ENCODE measurements around the gene BRD1.

Gene BRD1

DNA sequence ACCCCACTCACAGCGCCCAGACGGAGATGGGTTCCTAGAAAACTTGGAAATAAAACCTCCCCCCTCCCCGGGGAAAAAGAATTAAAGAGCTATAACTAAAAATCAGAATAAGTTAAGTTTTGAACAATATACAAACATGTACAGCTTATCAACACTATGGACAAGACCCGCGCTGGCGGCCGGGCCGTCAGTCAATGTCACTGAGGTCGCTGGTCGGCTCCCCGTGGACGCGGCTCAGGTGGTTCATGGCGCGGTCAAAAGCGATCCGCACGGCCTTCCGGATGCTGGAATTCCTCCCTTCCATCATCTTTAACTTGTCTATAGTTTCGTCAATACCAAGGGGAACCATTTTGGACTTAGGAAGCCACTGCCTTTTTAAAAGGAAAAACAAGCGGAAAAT is 53.6 kb downstream of the BRD1 start:
- Histone ChIP-seq H2AFZ (ENCODE audit: low read depth, low read length) (no peak overlapping the region), H2BK12ac (ENCODE audit: low read length in 2 of 2) (no peak overlapping the region), H2BK120ac (ENCODE audit: low read depth, low read length) (no peak overlapping the region), H2AK5ac (ENCODE audit: low read length, severe bottlenecking) (no peak overlapping the region), H3K4me1 (ENCODE audit: control insufficient read depth, insufficient read depth, low read depth, low read length) (peaks cover 13% of the 10 kb centered on the region), H3K27ac (ENCODE audit: low read length, poor library complexity, severe bottlenecking) (no peak overlapping the region), H3K9ac (ENCODE audit: low read length) (no peak overlapping the region), H3K4me2 (ENCODE audit: low read length, poor library complexity, severe bottlenecking) (no peak overlapping the region), H3K9me3 (ENCODE audit: control insufficient read depth, low read length) (no peaks in the 10 kb centered on the region), H3K79me1 (replicated peaks; ENCODE audit: low read length, poor library complexity, severe bottlenecking) (peaks cover 42% of the 10 kb centered on the region), H2BK15ac (ENCODE audit: low read depth, poor library complexity, severe bottlenecking) (no peak overlapping the region), H3K18ac (ENCODE audit: low read depth in 1 of 2, low read length in 2 of 2) (no peak overlapping the region), H4K91ac (ENCODE audit: low read length) (no peak overlapping the region), H3K36me3 (ENCODE audit: control insufficient read depth in 1 of 2, insufficient read depth in 2 of 2, low read depth in 1 of 2, low read length in 2 of 2) (peaks cover 58 to 76% of the 10 kb centered on the region in 2 experiments), H4K8ac (ENCODE audit: low read length) (no peak overlapping the region), H3K23ac (ENCODE audit: low read length in 2 of 2) (no peak overlapping the region), H3K4me3 (ENCODE audit: insufficient read depth in 1 of 2, low read depth in 1 of 2, low read length in 2 of 2) (no peak overlapping the region), H3K27me3 (ENCODE audit: control insufficient read depth in 1 of 2, insufficient read depth in 1 of 2, low read length in 2 of 2) (no peaks in the 10 kb centered on the region), H3K14ac (ENCODE audit: low read length in 2 of 2) (no peak overlapping the region), H3K4ac (ENCODE audit: low read depth in 1 of 2, low read length in 2 of 2) (no peak overlapping the region), H2BK5ac (ENCODE audit: low read depth, low read length, poor library complexity, severe bottlenecking) (no peak overlapping the region)
- WGBS = 99% methylated on average over 20 of the region's 21 CpGs
- no peak for DNase-seq

GRCh38 chr22:49773531-49773930 is 54.1 kb downstream of the BRD1 start:
- Histone ChIP-seq H2BK12ac (ENCODE audit: low read length in 2 of 2) (no peak overlapping the region), H3K4ac (ENCODE audit: low read depth in 1 of 2, low read length in 2 of 2) (no peak overlapping the region), H3K9me3 (ENCODE audit: control insufficient read depth, low read length) (no peaks in the 10 kb centered on the region), H3K14ac (ENCODE audit: low read length in 2 of 2) (no peak overlapping the region), H3K27me3 (ENCODE audit: control insufficient read depth in 1 of 2, insufficient read depth in 1 of 2, low read length in 2 of 2) (no peaks in the 10 kb centered on the region), H3K18ac (ENCODE audit: low read depth in 1 of 2, low read length in 2 of 2) (no peak overlapping the region), H3K4me2 (ENCODE audit: low read length, poor library complexity, severe bottlenecking) (no peak overlapping the region), H3K27ac (ENCODE audit: low read length, poor library complexity, severe bottlenecking) (no peak overlapping the region), H4K8ac (ENCODE audit: low read length) (no peak overlapping the region), H2BK15ac (ENCODE audit: low read depth, poor library complexity, severe bottlenecking) (no peak overlapping the region), H4K91ac (ENCODE audit: low read length) (no peak overlapping the region), H3K4me3 (ENCODE audit: insufficient read depth in 1 of 2, low read depth in 1 of 2, low read length in 2 of 2) (no peak overlapping the region), H2AFZ (ENCODE audit: low read depth, low read length) (no peak overlapping the region), H3K23ac (ENCODE audit: low read length in 2 of 2) (no peak overlapping the region), H3K79me1 (replicated peaks; ENCODE audit: low read length, poor library complexity, severe bottlenecking) (peaks cover 42% of the 10 kb centered on the region), H2AK5ac (ENCODE audit: low read length, severe bottlenecking) (no peak overlapping the region), H3K9ac (ENCODE audit: low read length) (no peak overlapping the region), H3K36me3 (ENCODE audit: control insufficient read depth in 1 of 2, insufficient read depth in 2 of 2, low read depth in 1 of 2, low read length in 2 of 2) (peaks cover 58 to 74% of the 10 kb centered on the region in 2 experiments), H2BK5ac (ENCODE audit: low read depth, low read length, poor library complexity, severe bottlenecking) (no peak overlapping the region), H3K4me1 (ENCODE audit: control insufficient read depth, insufficient read depth, low read depth, low read length) (peaks cover 16% of the 10 kb centered on the region), H2BK120ac (ENCODE audit: low read depth, low read length) (no peak overlapping the region)
- 97% methylated on average over 10 of the region's 11 CpGs for WGBS
- DNase-seq = no peak

DNA sequence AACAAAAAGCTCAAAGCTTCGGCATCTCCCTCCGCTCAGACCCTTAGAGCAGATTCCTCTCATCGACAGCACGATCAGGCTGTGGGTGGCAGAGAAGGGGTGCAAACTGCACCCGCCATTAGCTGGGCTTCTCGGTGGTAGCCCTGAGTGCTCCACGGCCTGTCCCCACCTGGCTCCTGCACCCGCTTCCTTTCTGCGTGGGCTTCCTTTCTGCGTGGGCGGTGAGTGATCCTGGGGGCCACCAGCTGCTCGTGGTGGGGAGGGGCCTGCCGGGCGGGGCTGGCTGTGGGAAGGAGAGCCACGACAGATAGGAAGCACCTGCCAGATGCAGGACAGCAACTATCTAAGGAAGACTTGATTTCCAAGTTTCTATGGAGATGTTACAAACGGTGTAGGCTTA is 55.0 kb downstream of the BRD1 start:
- no peak overlapping the region for H4K8ac ChIP-seq (ENCODE audit: low read length)
- no peak for DNase-seq
- no peak overlapping the region for H3K4me3 ChIP-seq (ENCODE audit: insufficient read depth in 1 of 2, low read depth in 1 of 2, low read length in 2 of 2)
- H3K4ac ChIP-seq (ENCODE audit: low read depth in 1 of 2, low read length in 2 of 2) = no peak overlapping the region
- no peak overlapping the region for H2BK12ac ChIP-seq (ENCODE audit: low read length in 2 of 2)
- 92% methylated on average over 15 of the region's 16 CpGs for WGBS
- H3K4me1 ChIP-seq (ENCODE audit: control insufficient read depth, insufficient read depth, low read depth, low read length) = peaks cover 18% of the 10 kb centered on the region
- H2BK5ac ChIP-seq (ENCODE audit: low read depth, low read length, poor library complexity, severe bottlenecking) = no peak overlapping the region
- no peak overlapping the region for H2AFZ ChIP-seq (ENCODE audit: low read depth, low read length)
- no peak overlapping the region for H2AK5ac ChIP-seq (ENCODE audit: low read length, severe bottlenecking)
- H3K27me3 ChIP-seq (ENCODE audit: control insufficient read depth in 1 of 2, insufficient read depth in 1 of 2, low read length in 2 of 2) = no peaks in the 10 kb centered on the region
- H3K23ac ChIP-seq (ENCODE audit: low read length in 2 of 2) = no peak overlapping the region
- H3K18ac ChIP-seq (ENCODE audit: low read depth in 1 of 2, low read length in 2 of 2) = no peak overlapping the region
- no peak overlapping the region for H3K4me2 ChIP-seq (ENCODE audit: low read length, poor library complexity, severe bottlenecking)
- H4K91ac ChIP-seq (ENCODE audit: low read length) = no peak overlapping the region
- H3K79me1 ChIP-seq (replicated peaks; ENCODE audit: low read length, poor library complexity, severe bottlenecking) = peaks cover 42% of the 10 kb centered on the region
- no peak overlapping the region for H2BK15ac ChIP-seq (ENCODE audit: low read depth, poor library complexity, severe bottlenecking)
- no peak overlapping the region for H2BK120ac ChIP-seq (ENCODE audit: low read depth, low read length)
- no peak overlapping the region for H3K14ac ChIP-seq (ENCODE audit: low read length in 2 of 2)
- H3K27ac ChIP-seq (ENCODE audit: low read length, poor library complexity, severe bottlenecking) = no peak overlapping the region
- no peaks in the 10 kb centered on the region for H3K9me3 ChIP-seq (ENCODE audit: control insufficient read depth, low read length)
- peaks cover 56 to 69% of the 10 kb centered on the region in 2 experiments for H3K36me3 ChIP-seq (ENCODE audit: control insufficient read depth in 1 of 2, insufficient read depth in 2 of 2, low read depth in 1 of 2, low read length in 2 of 2)
- no peak overlapping the region for H3K9ac ChIP-seq (ENCODE audit: low read length)

GRCh38 chr22:49771266-49772065 is 56.2 kb downstream of the BRD1 start:
- Histone ChIP-seq H4K91ac (ENCODE audit: low read length) (no peak overlapping the region), H2BK5ac (ENCODE audit: low read depth, low read length, poor library complexity, severe bottlenecking) (no peak overlapping the region), H3K4ac (ENCODE audit: low read depth in 1 of 2, low read length in 2 of 2) (no peak overlapping the region), H3K14ac (ENCODE audit: low read length in 2 of 2) (no peak overlapping the region), H2AFZ (ENCODE audit: low read depth, low read length) (no peak overlapping the region), H3K27ac (ENCODE audit: low read length, poor library complexity, severe bottlenecking) (no peak overlapping the region), H2BK15ac (ENCODE audit: low read depth, poor library complexity, severe bottlenecking) (no peak overlapping the region), H3K79me1 (replicated peaks; ENCODE audit: low read length, poor library complexity, severe bottlenecking) (peaks cover 34% of the 10 kb centered on the region), H3K4me3 (ENCODE audit: insufficient read depth in 1 of 2, low read depth in 1 of 2, low read length in 2 of 2) (no peak overlapping the region), H3K18ac (ENCODE audit: low read depth in 1 of 2, low read length in 2 of 2) (no peak overlapping the region), H3K4me2 (ENCODE audit: low read length, poor library complexity, severe bottlenecking) (no peak overlapping the region), H2BK12ac (ENCODE audit: low read length in 2 of 2) (no peak overlapping the region), H3K27me3 (ENCODE audit: control insufficient read depth in 1 of 2, insufficient read depth in 1 of 2, low read length in 2 of 2) (no peaks in the 10 kb centered on the region), H3K9ac (ENCODE audit: low read length) (no peak overlapping the region), H3K23ac (ENCODE audit: low read length in 2 of 2) (no peak overlapping the region), H3K4me1 (ENCODE audit: control insufficient read depth, insufficient read depth, low read depth, low read length) (peaks cover 18% of the 10 kb centered on the region), H2BK120ac (ENCODE audit: low read depth, low read length) (no peak overlapping the region), H3K9me3 (ENCODE audit: control insufficient read depth, low read length) (peaks cover 2% of the 10 kb centered on the region), H2AK5ac (ENCODE audit: low read length, severe bottlenecking) (no peak overlapping the region), H3K36me3 (ENCODE audit: control insufficient read depth in 1 of 2, insufficient read depth in 2 of 2, low read depth in 1 of 2, low read length in 2 of 2) (peaks cover 44 to 57% of the 10 kb centered on the region in 2 experiments), H4K8ac (ENCODE audit: low read length) (no peak overlapping the region)
- DNase-seq = no peak
- WGBS = 57% methylated on average over 64 of the region's 64 CpGs

All from mesenchymal stem cell (in vitro differentiated cells and primary cell).